ELR (cell line): ENCODE results near the gene RASD2.

Experiments used
- DNase-seq: peaks from one replicate; pipeline ENCODE4 v3.0.0-alpha.2; 2015; ENCODE audit warnings: low read depth

Gene RASD2

DNA sequence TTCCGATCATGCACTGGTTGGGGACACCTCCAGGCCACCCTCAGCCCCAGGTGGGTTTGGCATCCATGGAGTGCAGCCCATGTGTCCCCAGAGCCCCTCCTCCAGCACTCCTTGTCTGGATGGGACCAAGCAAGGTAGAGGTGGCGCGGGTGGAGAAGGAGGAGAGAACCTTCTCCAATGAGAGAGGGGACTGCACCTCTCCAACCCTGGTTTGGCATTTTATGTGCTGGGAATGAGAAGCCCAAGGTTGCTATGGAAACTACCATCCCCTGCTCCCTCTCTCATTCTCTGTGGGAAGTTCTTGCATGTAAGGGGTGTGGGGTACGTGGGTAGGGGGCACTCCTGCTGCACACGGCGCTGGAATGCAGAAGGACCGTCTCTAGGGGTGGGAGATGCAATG is 21.8 kb upstream of the RASD2 start:
- no peak for DNase-seq

DNA sequence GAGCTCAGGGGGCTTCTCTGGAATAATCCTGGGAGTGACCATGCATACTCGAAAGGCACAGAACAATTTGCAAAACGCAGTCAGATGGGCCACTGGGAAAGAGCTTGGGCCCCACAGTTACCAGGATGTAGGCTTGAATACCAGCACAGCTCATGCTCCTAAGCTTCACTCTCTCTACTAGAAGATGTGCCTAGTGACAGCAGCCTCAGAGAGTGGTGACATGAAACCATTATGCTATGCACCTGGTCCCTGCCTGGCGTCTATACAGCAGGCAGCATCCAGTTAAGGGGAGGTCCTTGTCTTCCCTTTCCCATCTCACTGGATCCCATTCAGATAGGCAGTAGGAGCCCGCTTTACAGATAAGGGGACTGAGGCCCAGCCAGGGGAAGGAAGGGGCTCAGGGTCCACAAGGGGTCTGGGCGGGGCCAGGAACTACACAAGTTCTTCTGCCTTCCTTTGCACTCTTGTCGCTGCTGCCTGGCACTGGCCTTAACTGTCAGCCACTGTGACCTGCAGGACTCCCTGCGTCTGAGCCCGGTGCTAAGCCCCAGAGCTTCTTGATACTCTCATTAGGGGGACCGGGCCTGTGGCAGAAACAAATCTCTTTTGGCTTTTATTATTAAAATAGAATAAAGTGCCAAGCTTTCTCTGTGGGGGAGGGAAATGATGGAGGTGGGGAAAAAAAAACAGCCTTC is 21.2 kb upstream of the RASD2 start:
- DNase-seq = no peak

DNA sequence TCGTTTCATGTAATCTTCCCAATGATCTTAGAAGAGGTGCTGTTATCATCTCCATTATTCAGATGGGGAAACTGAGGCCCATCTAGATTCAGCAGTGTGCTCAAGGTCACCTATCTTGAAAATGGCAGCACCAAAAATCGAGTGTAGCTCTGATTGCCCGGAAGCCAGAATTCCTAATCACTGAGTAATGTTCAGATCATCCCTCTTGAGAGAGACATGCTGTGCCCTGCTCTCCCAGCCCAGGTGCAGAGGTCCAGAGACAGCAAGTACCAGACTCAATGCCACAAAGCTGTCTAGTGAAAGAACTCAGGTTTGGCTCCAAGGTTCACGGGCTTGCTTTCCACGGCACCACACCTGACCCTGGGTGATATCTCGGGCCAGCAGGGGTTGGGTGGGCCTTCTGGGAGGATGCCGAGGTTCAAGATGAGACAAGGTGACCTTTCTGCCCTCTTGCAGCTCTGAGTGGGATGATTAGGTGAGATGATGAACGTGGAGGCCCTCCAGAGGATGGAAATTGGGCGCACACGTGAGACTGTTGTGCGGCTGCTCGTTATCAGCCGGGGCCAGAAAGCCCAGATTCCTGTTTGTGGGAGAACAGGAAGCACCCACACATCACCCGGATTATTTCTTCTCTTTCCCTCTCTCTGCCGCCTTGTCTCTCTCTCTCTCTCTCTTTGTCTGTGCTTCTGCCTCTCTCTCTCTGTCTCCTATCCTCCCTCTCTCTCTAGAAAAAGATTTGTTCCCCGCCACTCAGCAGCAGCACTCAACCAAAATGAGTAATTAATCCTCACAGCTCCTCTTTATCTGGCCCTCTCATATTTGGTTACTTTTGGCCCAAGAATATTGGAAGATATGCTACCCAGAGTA is 19.0 kb upstream of the RASD2 start:
- DNase-seq = peak; percentile 41

DNA sequence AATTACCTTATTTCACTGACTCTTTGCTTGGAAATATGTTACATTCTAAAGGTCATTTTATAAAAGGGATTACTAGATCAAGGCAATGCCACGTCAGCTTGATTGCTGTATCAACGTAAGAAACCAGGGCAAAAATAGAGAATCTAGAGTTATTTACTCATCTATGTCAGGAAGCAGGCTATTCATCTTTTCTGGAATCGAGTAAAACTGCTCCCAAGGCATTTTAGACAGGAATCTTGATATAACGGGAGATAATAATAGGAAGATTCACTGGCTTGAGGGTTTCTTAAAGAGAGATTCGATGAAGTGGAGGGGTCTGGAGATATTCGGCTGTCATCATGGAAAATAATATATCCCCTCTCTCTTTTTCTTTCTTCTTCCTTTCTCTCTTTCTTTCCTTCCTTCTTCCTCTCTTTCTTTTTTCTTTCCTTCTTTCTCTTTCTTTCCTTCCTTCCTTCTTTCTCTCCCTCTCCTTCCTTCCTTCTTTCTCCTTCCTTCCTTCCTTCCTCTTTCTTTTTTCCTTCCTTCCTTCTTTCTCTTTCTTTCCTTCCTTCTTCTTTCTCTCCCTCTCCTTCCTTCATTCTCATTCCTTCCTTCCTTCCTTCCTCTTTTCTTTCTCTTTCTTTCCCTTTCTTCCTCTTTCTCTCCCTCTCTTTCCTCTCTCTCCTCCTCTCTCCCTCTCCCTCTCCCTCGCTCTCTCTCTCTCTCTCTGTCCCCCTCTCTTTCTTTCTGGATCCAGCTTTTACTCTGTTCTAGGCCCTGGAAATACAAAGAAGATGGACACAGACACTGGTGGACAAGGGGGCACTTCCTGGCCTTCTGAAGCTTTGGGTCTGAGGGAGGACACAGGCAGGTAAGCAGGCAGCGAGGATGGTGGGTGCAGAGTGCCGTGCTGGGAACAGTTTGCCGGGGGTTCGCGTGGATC is 18.1 kb upstream of the RASD2 start:
- DNase-seq = no peak

DNA sequence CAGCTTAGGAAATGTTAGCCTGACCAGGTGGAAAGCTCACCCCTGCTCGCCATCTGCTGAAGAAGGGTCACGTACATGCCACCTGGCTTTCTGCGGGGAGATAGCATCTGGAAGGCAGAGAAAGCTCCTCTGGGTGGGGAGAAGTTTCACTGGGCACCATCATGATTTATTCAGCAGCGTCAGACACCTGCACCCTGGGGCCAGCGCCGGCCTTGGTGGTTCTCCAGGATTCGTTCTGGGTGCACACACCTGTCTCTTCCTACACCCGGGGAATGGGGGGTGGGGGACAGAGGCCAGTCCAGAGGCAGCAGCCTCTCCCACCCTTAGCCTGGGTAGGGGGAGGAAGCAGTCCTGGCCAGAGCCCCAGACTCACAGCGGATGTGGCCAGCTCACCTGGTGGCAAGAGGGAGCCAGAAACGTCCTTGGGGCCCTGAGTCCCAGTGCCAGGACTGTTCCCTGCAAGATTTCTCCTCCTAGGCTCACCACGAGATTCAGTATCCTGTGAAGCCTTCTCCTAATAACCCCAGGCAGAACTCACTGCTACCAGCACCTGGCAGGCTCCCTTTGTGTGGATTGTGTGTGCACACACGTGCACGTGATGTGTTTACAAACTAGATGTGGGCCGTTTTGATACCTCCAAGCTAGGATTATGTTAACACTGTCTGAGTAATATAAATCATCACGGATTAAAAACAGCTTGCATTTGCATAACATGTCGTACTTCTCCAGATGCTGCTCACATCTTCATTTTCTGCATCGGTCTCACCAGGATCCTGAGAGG is 17.3 kb upstream of the RASD2 start:
- no peak for DNase-seq

DNA sequence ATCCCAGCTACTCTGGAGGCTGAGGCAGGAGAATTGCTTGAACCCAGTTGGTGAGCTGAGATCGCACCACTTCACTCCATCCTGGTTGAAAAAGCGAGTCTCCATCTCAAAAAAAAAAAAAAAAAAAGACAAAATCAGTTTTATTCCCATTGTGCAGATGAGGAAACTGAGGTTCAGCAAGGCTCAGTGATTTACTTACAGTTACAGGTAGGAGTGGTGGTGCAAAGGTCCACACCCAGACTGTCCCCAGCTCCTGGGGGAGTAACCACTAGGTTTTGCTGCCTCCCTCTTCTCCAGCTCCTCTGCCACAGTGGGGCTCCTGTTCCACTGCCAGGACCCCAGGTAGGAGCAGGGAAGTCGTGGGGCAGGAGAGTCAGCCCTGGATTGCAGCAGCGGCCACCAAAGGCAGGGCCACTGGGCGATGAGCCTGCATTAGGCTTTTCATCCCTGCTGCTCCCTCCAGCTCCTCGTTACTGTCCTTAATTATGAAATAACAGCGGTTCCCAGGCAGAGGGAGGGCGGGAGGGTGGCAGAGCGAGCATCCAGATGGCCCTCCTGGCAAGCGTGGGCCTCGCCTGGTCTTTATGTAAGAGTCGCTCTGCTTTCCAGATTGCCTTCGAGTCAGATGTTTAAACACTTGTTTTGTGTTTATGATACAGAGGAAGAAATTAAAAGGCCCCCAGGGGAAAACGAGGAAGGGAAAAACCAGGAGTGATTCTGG is 15.5 kb upstream of the RASD2 start:
- no peak for DNase-seq

DNA sequence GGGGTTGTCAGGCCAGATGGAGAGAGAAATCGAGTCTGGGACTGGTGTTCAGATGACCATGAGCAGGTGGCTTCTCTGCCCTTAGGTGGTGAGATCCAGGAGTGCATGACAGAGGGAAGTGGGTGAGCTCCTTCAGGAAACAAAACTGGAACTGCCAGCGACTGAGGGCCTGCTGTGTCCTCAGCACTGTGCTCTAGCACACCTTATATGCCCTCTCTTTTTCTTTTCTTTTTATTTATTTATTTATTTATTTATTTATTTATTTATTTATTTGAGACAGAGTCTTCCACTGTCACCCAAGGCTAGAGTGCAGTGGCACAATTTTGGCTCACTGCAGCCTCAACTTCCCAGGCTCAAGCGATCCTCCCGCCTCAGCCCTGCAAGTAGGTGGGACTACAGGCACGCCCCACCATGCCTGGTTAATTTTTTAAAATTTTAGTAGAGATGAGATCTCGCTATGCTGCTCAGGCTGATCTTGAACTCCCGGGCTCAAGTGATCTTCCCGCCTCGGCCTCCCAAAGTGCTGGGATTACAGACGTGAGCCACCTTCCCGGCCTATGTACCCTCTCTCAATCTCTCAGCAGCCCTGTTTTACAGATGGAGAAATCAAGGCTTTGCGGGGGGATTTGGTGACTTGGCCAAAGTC is 14.8 kb upstream of the RASD2 start:
- no peak for DNase-seq

DNA sequence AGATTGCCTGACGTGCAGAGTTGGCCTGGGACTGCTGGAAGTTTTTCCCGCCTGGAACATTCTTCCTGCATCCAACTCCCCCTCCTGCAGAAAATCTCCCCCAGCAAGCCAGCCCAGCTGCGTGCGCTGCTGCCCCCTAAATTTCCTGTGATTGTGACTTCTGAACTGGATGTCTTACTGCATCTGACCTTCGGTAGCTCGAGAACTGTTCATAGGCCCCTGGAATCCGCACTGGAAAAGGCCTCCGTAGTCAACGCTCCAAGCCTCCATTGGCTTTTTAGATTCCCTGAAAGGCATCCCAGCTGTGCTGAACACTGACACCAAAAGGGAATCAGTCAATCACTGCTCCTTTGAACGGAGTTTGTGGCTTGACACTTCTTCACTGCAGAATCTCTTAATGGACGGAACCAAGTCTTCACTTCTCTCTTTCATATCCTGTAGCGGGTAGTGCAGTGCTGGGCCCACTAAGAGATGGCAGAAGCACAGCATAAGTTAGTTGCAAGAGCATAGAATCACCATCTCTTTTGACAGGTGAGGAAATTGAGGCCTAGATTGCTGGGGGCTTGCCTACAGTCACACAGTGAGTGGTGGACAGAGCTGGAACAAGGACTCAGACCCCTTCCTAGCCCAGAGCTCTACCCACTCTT is 14.2 kb upstream of the RASD2 start:
- DNase-seq = no peak

DNA sequence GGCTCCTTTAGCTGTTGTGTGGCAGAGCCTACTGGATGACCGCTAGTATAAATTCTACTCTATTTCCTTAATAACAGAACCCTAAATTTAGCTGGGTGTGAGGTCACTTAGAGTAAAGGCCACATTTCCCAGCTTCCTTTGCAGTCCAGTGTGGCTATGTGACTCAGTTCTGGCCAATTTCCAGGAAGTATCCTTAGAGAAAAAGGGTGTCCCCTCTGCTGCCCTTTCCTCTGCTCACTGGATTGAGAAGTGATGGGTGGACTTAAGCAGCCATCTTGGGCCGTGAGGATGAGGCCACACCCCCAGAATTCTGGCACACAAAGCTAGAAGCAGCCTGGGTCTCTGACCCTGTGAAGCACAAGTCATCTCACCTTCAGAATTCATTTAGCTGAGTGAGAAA is 11.7 kb upstream of the RASD2 start:
- peak; percentile 32 for DNase-seq

DNA sequence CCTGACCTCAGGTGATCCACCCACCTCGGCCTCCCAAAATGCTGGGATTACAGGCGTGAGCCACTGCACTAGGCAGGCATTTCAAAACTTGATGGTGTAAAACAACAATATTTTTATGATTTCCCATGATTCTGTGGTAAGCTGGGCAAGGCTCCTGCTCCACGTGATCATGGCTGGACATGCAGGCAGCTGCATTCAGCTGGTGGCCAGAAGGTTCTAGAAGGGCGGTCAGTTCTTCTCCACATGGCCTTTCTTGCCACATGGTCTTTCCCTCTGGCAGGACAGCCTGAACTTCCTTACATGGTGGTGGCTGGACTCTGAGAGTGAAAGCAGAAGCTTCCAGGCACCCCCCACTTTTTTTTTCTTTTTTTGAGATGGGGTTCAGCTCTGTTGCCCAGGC is 9.9 kb upstream of the RASD2 start:
- no peak for DNase-seq

DNA sequence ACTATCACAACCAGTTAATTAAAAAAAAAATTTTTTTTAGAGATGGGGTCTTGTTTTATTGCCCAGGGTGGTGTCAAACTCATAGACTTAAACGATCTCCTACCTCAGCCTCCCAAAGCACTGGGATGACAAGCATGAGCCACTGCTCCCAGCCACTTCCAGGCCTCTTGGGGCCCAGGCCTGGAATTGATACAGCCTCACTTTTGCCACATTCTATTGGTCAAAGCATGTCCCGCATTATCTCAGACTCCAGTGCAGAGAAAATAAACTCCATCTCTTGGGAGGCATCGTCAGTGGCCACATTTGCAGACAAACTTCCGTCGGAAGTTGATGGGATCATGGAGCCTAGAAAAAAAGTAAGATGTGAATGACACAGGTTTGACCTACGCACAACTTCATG is 9.4 kb upstream of the RASD2 start:
- DNase-seq = no peak

DNA sequence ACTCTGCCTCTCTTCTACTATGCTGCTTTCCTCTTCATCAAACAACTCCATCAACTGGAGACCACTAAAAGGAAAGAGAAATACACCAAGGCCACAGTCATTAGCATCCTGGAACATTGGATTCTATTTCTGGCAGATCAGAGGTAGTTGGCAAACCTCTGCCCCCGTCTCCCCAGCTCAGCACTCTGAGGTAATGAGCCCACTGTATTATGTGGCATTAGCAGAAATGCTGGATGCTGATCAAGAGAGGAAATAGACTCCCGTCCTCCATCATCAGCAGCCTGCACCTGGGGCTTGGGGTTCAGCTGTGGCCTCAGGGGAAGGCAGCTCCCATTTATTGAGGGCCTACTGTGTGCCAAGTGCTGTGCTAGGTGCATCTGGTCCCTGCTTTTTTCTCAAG is 9.0 kb upstream of the RASD2 start:
- DNase-seq = no peak

DNA sequence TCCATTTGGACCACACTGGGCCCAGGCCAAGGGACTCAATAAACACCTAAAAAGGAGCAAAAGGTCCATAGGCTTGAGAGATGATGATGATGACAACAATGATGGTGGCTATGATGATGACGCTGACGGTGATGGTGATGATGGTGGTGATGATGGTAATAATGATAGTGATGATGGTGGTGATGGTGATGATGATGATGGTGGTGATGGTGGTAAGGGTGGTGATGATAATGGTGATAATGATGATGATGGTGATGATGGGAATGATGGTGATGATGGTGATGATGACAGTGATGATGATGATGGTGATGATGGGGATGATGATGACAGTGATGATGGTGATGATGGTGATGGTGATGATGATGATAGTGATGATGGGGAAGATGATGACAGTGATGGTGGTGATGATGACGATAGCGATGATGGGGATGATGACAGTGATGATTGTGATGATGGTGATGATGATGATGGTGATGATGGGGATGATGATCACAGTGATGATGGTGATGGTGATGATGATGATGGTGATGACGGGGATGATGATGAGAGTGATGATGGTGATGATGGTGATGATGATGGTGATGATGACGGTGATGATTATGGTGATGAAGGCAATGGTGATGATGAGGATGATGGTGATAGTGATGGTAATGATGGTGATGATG is 7.1 kb upstream of the RASD2 start:
- no peak for DNase-seq

DNA sequence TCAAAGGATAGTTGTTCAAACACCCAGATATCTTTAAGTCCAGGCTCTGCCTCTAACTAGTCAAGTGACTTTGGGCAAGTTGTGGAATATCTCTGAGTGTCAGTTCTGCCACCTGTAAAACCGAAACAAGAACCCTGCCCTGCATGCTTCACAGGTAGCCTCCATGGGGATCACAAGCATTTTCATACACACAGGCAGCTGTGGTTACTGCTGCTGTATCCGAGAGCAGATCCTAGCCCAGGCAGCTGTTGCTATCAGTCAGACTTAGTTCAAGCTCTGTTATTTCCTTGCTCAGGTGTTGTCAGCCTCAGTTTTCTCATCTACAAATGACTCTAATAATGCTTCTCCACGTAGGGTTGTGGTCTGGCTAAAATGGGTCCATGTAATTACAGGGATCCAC is 6.5 kb upstream of the RASD2 start:
- DNase-seq = no peak

DNA sequence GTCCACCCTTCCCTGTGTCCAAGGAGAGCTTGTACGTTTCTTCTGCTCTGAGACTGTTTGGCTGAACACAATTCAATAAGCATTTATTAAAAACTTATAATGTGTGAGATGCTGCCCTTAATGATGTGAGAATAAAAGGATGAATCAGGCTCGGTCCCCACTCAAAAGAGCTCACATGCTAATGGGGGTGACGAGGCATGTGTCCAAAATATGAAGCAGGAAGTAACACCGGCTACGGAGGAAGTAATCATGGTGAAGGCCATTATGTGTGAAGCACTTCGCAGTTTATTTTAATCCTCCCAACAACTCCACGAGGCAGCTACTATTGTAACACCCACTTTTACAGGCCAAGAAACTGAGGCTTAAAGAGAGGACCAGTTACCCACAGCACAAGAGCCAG is 3.4 kb upstream of the RASD2 start:
- DNase-seq = no peak

DNA sequence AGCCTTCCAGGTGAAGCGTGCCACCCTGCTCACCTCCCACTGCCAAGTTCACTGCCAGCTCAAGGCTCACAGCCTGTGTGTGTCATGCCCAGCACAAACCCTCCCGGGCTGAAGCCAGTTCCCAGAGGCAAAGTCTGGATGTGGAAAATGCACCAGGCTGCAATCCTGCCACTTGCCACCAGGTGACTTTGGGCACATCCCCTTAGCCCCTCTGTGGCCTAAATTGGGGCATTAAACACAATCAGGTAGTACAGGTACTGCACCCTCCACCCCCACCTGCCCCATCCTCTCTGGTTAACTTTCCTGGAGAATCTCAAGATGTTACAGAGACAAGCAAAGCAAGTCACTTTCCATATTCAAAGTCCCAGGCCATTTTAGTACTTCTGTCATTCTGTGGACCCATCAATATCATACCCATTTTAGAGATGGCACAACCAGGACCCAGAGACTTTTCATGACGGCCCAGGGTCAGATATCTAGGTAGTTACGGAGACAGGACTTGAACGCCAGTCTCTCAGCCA is 1.8 kb upstream of the RASD2 start:
- peak; percentile 63 for DNase-seq

DNA sequence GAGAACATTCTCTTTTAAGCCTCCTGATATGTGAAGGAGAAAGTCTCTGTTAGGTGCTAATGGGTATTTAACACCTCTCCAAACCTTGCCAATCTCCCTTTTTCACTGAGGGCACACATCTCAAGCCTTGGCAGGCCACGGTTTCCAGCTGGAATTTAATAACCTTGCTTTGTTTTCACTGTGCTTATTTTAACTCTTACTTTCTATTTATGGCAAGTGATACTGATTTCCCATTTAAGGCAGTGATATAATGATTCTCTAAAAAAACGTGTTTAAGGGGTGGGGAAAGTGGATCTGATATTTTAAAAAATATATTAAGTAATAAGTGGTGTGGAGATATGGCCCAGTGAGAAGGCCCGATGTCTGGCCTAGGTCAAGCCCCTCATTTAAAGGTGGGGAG is 1.1 kb upstream of the RASD2 start:
- DNase-seq = no peak

DNA sequence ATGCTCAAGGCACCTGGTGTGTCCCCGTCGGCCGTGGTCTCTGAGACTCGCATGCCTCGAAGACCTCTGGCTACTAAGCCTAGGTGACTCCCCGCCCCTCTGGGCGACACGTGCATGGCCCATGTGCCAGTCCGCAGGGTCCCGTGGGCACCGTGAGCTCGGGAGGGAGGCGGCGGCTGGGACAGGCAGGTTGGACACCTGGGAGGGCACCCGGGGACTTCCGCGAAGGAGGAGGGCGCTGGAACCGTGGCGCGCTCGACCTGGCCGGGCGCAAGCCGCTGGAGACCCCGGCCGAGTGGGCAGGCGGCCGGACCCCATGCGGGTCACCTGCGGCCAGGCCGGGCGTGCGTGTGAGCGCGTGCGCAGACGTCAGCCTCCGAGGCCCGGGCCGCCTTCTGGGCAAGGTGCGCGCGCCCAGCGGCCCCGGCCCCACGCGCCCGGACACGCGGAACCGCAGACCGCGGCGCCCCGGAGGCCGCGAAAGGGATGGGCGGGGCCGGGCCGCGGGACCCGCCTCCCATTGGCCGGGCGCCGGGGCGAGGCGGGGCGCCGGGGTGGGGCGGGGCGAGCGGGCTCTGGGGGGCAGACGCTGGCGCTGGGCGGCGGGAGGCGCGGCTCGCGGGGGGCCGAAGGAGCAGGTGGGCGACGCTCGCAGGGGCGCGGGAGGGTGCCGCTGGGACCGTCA is 579 bp upstream of the RASD2 start:
- peak; percentile 63 for DNase-seq
